Frontal cortex (tissue), 4 donors: Measurements from ENCODE around the gene SHANK3. TPM values are rescaled to one million over a fixed set of nuclear protein-coding genes. Genes with fewer than 3 reads are reported as not detected.

Experiments
- DNase-seq, 2 donors: peaks; one replicate each; pipeline ENCODE4 v3.0.0; 2012; ENCODE audit warnings: low spot score in 2 of 2
- FAIRE-seq: peaks from 2 replicates; lab custom pipeline; 2012; peaks lifted over from hg19 to GRCh38; lab: Jason Lieb, UNC
- total RNA-seq: library from RNA; depleted of rRNA; stranded (reverse); fragments of >200 nt; gene quantifications from one replicate; pipeline ENCODE4 v1.2.3, GENCODE V29; 2014
- donor health status: control.
- donor health status: control.
- donor health status: control.

Gene SHANK3
- total RNA-seq, 1 donor from 2014 or later, result 4.1 TPM

DNA sequence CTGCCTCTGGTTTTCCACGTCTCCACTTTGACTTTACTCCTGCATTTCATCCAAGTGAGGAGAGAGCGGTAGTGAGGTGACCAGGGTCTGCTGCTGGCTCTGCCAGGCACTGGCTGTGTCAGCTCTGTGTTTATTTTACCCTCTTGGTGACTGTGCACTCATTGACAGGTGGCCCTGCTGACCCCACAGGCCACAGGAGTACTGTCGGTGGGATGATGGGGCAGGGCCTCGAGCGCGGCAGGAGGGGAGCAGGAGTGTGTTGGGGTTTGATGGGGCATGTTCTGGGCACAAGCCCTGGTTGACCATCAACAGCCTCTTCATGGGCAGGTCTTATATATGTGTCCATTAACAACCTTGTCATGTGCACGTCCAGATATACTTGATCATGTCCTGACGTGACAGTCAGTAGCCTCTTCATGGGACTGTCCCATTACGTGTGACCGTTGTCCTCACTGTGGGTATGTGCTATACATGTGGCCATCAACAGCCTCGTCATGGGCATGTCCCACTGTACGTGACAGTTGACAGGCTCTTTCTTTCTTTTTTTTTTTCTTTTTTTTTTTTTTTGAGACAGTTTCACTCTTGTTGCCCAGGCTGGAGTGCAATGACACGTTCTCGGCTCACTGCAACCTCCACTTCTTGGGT, 34.0 kb downstream of the SHANK3 start:
- DNase-seq (no peak), FAIRE-seq (no peak)

DNA sequence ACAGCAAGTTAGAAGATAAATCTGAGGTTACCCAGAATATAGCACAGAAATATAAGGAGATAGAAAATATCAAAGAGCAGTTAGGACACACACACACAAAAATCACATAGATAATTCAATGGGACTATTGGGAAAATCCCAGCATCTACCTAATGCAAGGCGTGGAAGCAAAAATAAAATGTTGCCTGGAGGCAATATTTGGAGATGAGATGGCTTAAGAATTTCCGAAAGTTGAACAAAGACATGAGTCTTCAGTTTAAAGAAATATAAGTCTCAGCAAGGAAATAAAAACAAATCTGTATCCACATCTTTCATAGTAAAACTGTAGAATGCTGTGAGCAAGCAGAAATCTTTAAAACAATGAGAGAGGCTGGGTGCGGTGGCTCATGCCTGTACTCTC, 35.9 kb downstream of the SHANK3 start:
- DNase-seq (no peak), FAIRE-seq (no peak)

DNA sequence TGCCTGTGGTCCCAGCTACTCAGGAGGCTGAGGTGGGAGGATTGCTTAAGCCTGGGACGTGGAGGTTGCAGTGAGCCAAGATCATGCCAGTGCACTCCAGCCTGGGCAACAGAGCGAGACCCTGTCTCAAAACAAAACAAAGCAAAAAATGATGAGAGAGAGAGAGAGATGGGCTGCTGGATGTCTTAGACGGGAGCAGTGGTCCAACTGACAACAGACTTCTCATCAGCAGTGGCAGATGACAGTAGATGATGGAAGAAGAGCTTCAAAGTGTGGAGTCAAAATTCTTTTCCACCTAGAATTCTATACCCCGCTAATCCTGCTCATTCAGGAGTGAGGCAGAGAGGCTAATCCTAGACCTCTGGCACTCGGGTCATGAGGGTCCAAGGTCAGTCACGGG, 36.4 kb downstream of the SHANK3 start:
- FAIRE-seq, result no peak
- no peak for DNase-seq

DNA sequence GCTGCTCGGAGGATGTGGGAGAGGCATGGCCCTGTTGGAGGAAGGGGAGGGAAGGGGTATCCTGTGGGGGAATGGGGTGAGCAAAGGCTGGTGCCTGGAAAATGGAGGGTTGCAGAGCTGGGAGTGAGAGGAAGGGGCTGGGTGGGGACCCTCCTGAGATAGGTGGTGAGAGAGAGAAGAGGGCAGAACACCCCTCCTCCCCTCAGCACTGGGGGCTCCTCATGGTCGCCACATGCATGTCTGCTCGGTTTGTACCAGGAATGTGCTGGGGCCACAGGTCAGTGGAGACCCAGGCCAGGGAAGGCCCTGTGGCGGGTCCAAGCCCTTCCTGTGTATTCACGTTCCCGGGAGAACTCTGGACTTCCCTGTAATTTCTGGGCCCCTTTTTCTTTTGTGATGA, 37.6 kb downstream of the SHANK3 start:
- no peak for DNase-seq

DNA sequence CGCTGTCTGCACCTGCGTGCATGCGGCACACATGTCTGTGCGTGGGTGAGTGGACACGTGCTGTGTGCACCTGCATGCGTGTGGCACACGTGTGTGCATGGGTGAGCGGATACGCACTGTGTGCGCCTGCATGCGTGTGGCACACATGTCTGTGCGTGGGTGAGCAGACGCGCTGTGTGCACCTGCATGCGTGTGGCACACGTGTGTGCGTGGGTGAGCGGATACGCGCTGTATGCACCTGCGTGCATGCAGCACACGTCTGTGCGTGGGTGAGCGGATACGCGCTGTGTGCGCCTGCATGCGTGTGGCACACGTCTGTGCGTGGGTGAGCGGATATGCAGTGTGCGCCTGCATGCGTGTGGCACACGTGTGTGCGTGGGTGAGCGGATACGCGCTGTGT, 38.3 kb downstream of the SHANK3 start:
- FAIRE-seq (no peak), DNase-seq (no peak)

More for the DNA sequence above, 37.6 kb downstream of the SHANK3 start:
- FAIRE-seq, result no peak

DNA sequence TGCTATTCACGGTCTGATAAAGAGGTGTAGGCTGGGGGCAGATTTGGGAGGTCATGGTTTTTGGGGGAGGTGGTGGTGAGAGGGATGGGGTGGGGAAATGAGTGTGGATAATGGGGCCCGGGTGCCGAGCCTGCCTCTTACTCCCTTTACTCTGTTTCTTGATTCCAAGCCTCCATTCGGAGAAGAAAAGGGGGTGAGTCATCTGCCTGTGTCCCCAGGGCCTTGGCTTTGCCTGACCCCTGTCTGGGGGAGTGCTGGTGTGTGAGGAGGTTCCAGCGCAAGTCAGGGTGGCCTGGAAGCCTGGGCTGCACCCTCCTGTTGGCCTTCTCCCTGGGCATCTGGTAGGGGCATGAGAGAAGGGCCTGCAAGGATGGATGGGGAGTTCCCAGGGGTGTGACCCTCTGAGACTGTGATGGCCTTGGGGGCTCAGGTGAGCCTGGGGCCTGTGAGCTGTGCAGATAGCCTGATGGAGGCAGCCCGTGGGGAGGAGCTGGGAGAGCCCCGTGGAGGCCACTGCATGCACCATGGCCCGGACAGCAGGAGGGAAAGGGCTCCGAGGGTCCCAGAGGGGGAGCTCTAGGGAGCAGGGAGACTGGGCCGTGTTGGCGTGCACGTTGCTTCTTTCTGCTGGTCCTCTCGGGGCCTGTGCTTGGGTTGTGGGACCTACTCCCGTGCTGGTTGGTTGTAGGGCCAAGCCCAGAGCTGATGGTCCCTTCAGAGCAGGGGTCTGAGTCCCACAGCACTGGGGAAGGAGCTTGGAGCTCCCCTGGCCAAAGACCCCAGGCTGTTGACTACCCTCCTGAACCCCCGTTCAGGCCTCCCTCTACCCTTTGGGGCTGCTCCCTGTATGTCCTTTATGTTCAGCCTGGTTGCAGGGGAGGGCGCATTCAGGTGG, 39.1 kb downstream of the SHANK3 start:
- FAIRE-seq, result no peak
- DNase-seq, result no peak

DNA sequence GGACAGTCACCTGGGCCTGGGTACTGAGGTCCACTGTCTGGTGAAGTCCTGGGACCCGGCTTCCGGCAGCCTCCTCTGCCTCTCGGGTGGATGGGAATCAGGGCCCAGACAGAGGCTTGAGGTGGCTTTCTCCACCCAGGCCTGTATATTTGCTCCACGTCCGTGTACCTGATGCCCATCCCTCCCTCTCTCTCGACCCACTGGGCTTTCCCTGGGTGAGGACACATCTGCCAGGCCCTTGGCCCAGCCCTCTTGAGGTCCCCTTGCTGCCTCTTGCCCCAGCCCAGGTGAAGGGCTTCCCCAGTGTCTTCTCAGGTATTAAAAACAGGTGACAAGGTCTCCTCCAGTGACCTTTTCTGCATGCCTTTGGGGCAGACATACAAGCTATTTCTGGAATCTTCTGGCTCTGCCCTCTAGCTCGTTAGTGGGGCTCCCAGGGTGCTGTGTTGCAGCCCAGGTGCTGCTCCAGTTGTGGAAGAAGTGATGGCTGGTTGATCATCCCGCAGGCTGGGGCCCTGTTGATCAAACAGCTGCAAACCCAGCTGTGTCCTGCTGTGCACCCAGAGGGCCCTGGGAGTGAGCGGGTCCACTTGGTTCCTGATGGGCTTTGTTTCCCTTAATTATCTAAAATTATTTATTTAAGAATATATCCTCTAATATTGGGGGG, 39.9 kb downstream of the SHANK3 start:
- FAIRE-seq, result no peak

DNA sequence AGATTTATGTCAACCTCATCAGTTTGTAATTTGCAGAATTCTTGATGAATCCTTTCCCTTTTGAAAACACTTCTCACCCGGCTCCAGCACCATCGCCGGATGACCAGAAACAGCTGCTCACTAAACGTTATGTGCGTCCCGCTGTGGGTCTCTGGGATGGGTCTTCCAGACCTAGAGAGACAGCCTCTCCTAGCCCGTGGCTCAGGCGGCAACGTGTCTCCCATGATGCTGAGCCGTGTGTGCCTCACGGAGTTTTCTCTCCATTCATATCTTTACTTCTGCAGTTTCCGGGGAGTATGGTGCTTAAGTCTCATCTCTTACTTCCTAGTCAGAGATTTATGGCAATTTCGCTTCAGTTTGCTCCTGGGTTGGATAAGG, 40.4 kb downstream of the SHANK3 start:
- no peak for DNase-seq
- FAIRE-seq, result no peak

More for the DNA sequence above, 39.9 kb downstream of the SHANK3 start:
- no peak for DNase-seq

DNA sequence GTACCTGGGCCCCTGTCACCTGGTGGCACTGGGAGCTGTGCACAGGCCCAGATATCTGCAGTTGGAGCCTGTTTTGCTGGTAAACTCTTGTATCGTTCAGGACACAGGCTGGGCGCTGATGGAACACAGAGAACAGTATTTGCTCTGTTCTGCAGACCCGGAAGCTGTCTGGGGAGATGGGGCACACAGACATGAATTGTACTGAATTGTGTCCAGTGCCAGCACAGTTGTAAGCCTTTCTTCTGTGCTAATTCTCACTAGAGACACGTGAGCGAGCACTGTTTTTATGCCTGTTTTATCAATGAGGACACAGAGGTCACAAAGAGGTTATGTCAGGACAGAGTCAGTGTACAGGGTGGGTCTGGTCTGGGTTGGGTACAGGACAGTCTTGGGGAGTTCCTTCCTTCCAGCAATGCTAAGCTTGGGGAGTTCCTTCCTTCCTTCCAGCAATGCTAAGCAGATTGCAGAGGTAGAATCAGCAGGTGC, 41.0 kb downstream of the SHANK3 start:
- peak; percentile 84 for FAIRE-seq
- DNase-seq, result peak; percentile 74 to 87

DNA sequence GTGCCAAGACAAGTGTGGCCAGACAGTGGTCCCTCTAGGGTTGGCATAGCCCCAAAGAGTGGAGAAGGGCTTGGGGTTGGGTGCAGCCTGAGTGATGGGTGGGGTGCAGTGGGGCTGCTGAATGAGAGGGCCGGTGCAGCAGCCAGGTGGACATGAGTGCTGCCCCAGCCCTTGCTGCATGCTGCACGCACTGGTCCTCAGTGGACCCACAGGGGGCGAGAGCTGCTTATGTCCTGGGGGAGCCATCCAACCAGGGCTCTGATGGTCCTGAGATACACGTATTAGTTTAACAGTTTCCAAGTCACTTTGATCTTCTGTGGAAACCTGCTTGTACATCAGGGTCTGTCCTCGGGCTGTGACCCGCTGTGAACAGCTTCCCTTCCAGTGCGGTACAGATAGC, 41.5 kb downstream of the SHANK3 start:
- DNase-seq, result no peak
- no peak for FAIRE-seq

DNA sequence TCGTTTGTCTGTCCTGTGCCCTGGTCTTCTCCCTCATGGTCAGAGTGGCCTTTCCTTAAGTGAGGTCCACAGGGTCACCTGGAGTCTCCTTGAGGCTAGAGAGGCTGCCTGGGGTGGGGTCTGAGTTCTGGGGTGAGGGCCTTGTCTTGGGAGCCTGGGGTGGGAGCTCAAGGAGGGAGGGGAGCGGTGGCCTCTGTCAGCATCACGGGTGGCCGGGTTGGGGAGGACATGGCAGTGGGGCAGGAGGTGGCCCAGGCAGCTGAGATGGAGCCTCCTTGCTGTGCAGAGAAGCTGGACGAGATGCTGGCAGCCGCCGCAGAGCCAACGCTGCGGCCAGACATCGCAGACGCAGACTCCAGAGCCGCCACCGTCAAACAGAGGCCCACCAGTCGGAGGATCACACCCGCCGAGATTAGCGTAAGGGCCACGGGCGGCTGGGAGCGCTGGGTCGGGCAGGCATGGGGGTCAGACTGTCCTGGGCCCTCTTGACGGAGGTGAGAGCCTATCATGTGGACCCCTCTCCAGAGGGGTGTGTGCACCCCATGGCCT, 42.1 kb downstream of the SHANK3 start:
- DNase-seq, result no peak
- no peak for FAIRE-seq

DNA sequence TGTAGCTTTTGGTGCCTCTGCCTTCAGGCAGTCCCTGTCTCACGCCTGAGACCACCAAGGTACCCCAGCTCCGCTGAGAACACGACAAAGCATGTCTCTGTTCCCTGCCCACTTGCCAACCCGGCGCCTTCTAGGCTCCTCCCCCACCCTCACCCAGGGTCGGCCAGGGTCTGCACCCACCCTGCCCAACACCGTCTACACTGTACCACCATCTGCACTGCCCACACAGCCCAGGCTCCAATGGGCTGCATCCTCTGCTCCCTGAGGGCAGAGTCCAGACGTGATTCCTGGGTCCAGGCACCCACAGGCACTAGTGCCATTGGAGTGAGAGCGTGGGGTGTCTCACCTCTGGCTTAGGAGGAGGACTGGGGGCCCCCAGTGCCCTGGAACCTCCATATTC, 42.6 kb downstream of the SHANK3 start:
- DNase-seq, result no peak
- no peak for FAIRE-seq

DNA sequence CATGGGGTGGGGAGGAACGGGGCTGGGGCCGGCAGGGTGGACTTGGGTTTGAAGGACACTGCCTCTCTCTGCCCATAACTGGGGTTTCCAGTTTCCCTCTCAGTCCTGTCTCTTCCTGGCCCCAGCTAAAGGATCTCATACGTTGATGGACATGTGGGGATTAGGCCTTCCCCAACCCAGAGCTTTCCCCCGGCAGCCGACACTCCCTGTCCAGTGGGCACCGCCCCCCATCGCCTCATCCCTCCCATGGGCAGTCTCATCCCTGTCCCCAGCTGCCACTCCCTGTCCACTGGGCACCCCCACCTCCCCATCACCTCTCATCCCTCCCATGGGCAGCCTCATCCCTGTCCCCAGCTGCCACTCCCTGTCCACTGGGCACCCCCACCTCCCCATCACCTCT, 43.2 kb downstream of the SHANK3 start:
- FAIRE-seq, result no peak
- DNase-seq, result no peak

DNA sequence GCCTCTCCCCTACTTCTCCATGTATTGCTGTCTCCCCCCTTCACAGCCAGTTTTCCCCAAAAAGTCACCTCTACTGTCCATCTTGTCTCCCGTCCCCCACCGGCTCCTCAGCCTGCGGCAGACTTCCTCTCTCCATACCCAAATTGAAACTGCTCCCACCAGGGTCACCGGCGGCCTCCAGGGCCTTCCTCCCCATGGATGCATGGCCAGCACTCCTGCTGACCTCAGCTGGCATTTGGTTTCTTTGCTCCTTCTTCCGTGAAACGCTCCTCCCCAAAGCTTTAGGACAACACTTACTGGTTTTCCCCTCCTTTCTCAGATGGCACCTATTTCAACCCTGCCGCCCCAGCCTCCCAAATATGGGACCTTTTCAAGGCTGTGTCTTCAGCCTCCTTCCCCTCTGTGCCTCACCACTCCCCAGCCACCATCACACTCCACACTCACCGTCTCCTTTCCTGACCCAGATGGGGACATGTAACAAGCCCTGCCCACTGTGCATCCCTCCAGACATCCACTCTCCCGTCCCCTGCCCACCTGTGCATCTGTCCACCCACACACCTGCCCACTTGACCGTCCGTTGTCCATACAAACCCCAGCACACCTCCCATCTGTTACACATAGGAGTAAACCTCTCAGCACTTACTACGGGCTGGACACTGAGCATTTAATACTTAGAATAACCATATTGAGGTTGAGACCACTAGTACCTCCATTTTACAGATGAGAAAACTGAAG, 43.8 kb downstream of the SHANK3 start:
- FAIRE-seq, result no peak
- no peak for DNase-seq

DNA sequence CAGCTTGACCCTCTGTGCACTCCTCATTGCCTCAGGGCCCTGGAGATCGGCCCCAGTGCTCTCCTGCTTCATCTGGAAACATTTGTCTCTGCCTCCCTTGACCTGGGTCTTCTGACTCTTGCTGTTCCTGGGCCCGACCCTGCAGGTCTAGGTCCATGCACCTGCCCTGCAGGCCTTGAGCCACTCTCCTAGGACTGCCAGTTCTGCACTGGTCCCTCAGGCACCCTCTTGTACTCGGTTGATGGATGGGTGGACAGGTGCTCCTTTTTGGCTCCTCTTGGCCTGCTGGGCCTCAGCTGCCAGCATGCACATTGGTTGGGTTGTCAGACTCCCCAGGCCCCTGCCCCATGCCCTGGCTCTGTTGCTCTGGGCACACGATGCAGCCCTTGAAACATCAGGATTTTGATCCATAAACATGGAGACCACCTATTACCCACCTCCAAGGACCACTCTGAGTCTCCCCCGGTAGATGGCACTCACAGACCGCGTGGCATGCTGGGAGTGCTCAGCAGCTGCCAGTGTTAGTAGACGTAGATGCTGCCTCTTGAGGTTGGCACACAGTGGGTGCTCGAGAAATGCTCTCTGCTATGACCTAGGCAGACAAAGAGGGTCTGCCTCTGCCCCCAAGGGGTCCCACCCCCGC, 45.2 kb downstream of the SHANK3 start:
- FAIRE-seq (no peak), DNase-seq (no peak)

DNA sequence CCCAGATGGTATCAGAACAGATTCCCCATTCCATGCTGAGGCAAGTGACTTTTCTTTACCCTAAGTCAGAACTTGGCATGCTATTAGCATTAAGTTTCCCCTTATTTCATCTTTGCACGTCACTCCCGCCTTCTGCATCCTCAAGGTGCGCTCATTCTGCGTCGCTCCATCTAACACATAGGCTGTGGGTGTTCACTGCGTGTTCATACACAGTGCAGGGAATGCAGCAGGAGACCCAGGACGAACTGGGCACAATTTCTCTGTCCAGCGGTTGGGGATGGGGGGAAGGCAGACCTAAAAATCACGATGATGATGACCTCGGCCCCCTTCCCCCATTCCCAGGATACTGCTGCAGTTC, 45.7 kb downstream of the SHANK3 start:
- FAIRE-seq (no peak), DNase-seq (no peak)

DNA sequence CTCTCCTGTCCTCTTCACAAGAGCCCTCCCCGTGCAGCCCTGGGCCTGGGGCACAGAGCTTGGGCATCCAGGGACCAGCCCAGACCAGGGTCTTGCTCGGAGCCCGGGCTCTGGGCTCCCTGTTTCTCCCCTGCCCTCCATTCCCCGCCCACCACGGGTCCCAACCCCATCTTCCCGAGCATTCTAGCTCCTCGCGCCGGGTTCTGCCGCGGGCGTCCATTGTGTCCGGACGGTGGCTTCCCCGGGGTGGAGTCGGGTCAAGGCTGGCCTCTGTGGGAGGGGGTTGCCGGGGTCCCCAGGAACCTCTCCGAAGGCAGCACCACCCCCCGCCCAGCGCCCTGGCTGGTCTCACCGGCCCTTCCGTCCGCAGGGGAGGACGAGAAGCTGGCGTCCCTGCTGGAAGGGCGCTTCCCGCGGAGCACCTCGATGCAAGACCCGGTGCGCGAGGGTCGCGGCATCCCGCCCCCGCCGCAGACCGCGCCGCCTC, 47.2 kb downstream of the SHANK3 start:
- no peak for FAIRE-seq
- no peak for DNase-seq

DNA sequence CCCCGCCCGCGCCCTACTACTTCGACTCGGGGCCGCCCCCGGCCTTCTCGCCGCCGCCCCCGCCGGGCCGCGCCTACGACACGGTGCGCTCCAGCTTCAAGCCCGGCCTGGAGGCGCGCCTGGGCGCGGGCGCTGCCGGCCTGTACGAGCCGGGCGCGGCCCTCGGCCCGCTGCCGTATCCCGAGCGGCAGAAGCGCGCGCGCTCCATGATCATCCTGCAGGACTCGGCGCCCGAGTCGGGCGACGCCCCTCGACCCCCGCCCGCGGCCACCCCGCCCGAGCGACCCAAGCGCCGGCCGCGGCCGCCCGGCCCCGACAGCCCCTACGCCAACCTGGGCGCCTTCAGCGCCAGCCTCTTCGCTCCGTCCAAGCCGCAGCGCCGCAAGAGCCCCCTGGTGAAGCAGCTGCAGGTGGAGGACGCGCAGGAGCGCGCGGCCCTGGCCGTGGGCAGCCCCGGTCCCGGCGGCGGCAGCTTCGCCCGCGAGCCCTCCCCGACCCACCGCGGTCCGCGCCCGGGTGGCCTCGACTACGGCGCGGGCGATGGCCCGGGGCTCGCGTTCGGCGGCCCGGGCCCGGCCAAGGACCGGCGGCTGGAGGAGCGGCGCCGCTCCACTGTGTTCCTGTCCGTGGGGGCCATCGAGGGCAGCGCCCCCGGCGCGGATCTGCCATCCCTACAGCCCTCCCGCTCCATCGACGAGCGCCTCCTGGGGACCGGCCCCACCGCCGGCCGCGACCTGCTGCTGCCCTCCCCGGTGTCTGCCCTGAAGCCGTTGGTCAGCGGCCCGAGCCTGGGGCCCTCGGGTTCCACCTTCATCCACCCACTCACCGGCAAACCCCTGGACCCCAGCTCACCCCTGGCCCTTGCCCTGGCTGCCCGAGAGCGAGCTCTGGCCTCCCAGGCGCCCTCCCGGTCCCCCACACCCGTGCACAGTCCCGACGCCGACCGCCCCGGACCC, 48.0 kb downstream of the SHANK3 start:
- FAIRE-seq (no peak), DNase-seq (no peak)
